ENCODE measurements around the gene OR2T1.

The OR2T1 gene, protein sequence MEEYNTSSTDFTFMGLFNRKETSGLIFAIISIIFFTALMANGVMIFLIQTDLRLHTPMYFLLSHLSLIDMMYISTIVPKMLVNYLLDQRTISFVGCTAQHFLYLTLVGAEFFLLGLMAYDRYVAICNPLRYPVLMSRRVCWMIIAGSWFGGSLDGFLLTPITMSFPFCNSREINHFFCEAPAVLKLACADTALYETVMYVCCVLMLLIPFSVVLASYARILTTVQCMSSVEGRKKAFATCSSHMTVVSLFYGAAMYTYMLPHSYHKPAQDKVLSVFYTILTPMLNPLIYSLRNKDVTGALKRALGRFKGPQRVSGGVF

DNA sequence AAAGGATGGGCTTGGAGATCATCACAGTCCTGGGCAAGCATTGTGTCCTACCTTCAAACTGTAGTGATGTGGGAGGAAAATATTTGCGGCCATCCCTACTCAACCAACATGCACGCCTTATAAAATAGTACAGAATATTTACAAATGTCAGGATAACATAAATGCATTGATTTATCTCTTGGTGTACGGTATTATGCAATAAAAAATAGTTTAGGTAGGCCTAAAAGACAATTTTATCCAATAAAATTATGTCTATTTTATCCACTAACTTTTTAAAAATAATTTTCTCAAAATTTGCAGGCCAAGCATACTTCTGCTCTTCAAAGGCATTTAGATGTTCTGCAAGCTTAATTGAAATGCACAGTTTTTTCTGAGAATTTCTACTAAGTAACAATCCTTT is at the start of gene OR2T1:
Gene OR2T1 (plus strand): TSS at position 301 of the 400 bp plus-strand sequence. CDS start 3,100 bp downstream, outside the sequence.
- DNase-seq (ENCODE audit: low read depth, low spot score), result no peak
- H3K27ac ChIP-seq, result no peak within 1 kb of the TSS
- H3K4me3 ChIP-seq, result no peak within 1 kb of the TSS
- TF ChIP-seq FOXP2 (optimal IDR thresholded peaks at IDR 0.05; ENCODE audit: control extremely low read depth, extremely low read length, insufficient read depth), result no peak
- no peak for TF ChIP-seq EZH2 (IDR thresholded peaks at IDR 0.05)
- TF ChIP-seq POLR2AphosphoS5 (IDR thresholded peaks at IDR 0.05; ENCODE audit: borderline replicate concordance, low read depth, low read length), result no peak
- no peaks in the 10 kb centered on the region for H3K36me3 ChIP-seq (ENCODE audit: insufficient read depth, low read length)
- no peak within 1 kb of the TSS for H3K9ac ChIP-seq (ENCODE audit: insufficient read length)
- 0 out of 2 replicates have a peak, but pooled peaks cover 2% of the 10 kb centered on the region for H3K9me3 ChIP-seq (ENCODE audit: low read depth, low read length)

DNA sequence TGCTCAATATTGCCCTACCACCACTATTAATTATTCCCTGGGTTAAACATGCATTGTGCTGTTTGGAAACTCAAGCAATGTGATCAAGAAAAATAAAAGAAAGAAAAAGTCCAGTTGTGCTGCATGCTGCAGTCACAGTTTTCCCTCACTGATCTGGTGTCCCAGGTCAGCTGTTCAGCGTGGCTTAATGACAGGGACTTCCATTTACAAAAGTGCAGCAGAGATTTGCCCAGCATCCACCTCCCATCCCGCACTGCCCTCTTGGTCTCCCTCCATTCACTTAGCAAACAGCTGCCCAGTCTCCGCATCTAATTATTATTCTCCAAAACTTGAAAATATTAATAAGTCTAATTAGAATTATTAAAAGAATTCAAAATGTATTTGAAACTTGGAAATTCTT is 43.4 kb upstream of the OR2T1 start:
- TF ChIP-seq FOXP2 (optimal IDR thresholded peaks at IDR 0.05; ENCODE audit: control extremely low read depth, extremely low read length, insufficient read depth) (no peak), EZH2 (IDR thresholded peaks at IDR 0.05) (no peak), POLR2AphosphoS5 (IDR thresholded peaks at IDR 0.05; ENCODE audit: borderline replicate concordance, low read depth, low read length) (no peak)
- Histone ChIP-seq H3K36me3 (ENCODE audit: insufficient read depth, low read length) (no peaks in the 10 kb centered on the region), H3K9ac (ENCODE audit: insufficient read length) (no peak overlapping the region), H3K27ac (no peak overlapping the region), H3K4me3 (no peak overlapping the region), H3K9me3 (ENCODE audit: low read depth, low read length) (no peaks in the 10 kb centered on the region)
- no peak for DNase-seq (ENCODE audit: low read depth, low spot score)

DNA sequence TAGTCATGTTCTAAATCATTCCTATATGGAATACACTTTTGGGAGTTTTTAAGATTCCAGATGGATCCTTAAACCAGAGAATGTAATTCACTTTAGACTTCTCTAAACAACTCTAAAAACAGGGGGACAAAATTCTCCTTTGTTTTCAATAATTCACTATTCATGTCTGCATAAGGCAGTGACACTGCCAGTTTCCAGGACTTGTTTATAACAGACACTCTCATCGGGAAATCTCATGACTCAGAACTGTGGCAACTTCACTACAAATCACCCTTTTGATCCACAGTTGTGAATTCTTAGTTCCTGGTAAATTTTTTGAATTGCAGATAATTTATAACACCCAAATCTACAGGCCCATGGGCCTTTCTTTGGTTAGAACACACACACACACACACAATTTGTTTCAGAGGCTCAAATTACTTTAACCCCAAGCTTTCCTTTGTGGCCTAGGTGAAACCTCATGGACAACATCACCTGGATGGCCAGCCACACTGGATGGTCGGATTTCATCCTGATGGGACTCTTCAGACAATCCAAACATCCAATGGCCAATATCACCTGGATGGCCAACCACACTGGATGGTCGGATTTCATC is 41.6 kb upstream of the OR2T1 start, which contains the start of gene OR2T4:
Gene OR2T4 (plus strand): TSS at position 545 of the 595 bp plus-strand sequence. CDS start 0 bp downstream, at position 545.
- Histone ChIP-seq H3K27ac (no peak within 1 kb of the TSS), H3K9ac (ENCODE audit: insufficient read length) (no peak within 1 kb of the TSS), H3K36me3 (ENCODE audit: insufficient read depth, low read length) (no peaks in the 10 kb centered on the region), H3K4me3 (no peak within 1 kb of the TSS), H3K9me3 (ENCODE audit: low read depth, low read length) (no peaks in the 10 kb centered on the region)
- TF ChIP-seq EZH2 (IDR thresholded peaks at IDR 0.05) (no peak), FOXP2 (optimal IDR thresholded peaks at IDR 0.05; ENCODE audit: control extremely low read depth, extremely low read length, insufficient read depth) (no peak), POLR2AphosphoS5 (IDR thresholded peaks at IDR 0.05; ENCODE audit: borderline replicate concordance, low read depth, low read length) (no peak)
- DNase-seq (ENCODE audit: low read depth, low spot score), result no peak

DNA sequence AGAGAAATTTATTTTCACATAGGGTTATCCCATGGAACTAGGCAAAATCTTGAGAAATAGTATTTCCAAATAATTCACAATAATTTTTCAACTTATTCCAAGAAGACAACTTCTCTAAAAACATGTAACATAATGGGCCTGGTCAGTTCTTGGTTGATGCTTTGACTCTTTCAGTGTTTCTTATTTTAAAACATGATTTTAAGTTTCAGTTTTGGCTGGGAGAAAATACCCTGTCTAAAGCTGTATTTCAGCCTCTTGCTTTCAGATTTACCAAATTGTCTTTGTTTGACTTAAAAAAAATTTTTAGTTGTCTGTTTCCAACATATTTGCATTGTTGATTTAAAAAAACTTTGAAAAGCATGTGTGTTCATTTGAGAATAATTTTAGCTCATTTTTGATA is 36.2 kb upstream of the OR2T1 start:
- Histone ChIP-seq H3K4me3 (no peak overlapping the region), H3K9ac (ENCODE audit: insufficient read length) (no peak overlapping the region), H3K36me3 (ENCODE audit: insufficient read depth, low read length) (no peaks in the 10 kb centered on the region), H3K27ac (no peak overlapping the region), H3K9me3 (ENCODE audit: low read depth, low read length) (no peaks in the 10 kb centered on the region)
- TF ChIP-seq POLR2AphosphoS5 (IDR thresholded peaks at IDR 0.05; ENCODE audit: borderline replicate concordance, low read depth, low read length) (no peak), FOXP2 (optimal IDR thresholded peaks at IDR 0.05; ENCODE audit: control extremely low read depth, extremely low read length, insufficient read depth) (no peak)
- DNase-seq (ENCODE audit: low read depth, low spot score), result no peak

DNA sequence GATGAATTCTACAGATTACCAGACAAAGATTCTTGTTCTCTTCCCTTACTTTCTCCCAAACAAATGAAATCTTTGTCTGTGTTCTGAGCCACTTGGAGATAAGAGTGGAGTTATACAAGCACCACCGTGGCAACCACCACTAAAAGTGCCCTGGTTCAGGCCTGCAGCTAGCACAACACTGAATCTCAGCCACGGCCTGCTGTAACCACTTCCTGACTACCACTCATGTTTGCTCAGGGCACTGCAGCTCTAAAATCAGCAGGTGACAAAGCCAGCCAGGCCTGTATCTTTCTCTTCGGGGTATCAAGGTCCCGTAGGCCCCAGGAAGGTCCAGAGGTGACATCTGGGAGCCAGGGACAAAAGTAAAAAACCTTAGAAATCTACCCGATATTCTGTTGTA is 30.5 kb upstream of the OR2T1 start:
- no peak overlapping the region for H3K4me3 ChIP-seq
- TF ChIP-seq FOXP2 (optimal IDR thresholded peaks at IDR 0.05; ENCODE audit: control extremely low read depth, extremely low read length, insufficient read depth), result no peak
- TF ChIP-seq EZH2 (IDR thresholded peaks at IDR 0.05), result no peak
- TF ChIP-seq POLR2AphosphoS5 (IDR thresholded peaks at IDR 0.05; ENCODE audit: borderline replicate concordance, low read depth, low read length), result no peak
- no peak for DNase-seq (ENCODE audit: low read depth, low spot score)
- no peaks in the 10 kb centered on the region for H3K36me3 ChIP-seq (ENCODE audit: insufficient read depth, low read length)
- no peaks in the 10 kb centered on the region for H3K9me3 ChIP-seq (ENCODE audit: low read depth, low read length)
- no peak overlapping the region for H3K27ac ChIP-seq
- no peak overlapping the region for H3K9ac ChIP-seq (ENCODE audit: insufficient read length)

DNA sequence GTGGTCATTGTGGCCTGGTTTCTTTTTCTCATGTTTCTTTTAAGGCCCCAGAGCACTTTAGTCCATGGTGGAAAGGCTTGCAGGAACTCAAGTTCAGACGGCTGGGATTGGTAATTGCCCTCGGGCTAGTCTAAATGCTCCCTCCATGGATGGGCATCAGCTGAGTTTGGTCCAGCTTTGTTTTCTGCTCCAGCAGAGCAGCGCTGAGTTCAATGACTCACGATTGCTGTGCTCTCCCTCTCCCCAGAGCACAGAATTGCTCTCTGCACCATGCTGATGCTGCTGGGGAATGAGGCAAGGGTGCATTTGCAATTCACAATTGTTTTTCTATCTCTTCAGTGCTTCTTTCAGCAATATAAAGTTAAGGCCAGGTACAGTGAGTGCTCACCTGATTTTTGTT is 29.1 kb upstream of the OR2T1 start:
- Histone ChIP-seq H3K9ac (ENCODE audit: insufficient read length) (no peak overlapping the region), H3K9me3 (ENCODE audit: low read depth, low read length) (no peaks in the 10 kb centered on the region), H3K36me3 (ENCODE audit: insufficient read depth, low read length) (no peaks in the 10 kb centered on the region), H3K27ac (no peak overlapping the region), H3K4me3 (no peak overlapping the region)
- TF ChIP-seq POLR2AphosphoS5 (IDR thresholded peaks at IDR 0.05; ENCODE audit: borderline replicate concordance, low read depth, low read length), result no peak
- no peak for TF ChIP-seq FOXP2 (optimal IDR thresholded peaks at IDR 0.05; ENCODE audit: control extremely low read depth, extremely low read length, insufficient read depth)
- no peak for TF ChIP-seq EZH2 (IDR thresholded peaks at IDR 0.05)
- DNase-seq (ENCODE audit: low read depth, low spot score), result no peak

DNA sequence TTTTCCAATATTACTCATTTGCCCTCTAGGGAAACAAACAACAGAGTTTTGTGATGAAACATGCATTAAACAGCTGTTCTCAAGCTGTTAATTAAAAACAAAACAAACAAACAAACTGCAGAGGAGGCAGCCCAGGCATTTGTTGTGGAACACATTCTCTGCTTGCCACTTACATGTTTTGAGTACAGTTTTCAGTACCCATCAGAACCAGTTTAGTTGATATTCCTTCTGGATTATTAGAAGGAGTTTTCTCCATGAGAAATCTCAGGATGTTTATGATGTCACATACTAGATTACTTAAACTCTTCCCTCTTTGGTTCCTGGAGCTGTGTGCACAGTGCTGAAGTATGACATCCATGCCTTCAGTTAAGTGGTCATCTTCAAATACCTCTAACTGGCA is 27.4 kb upstream of the OR2T1 start, which contains the start of gene OR2T6:
Gene OR2T6 (plus strand): TSS at position 301 of the 400 bp plus-strand sequence. CDS start 11,863 bp downstream, outside the sequence.
- Histone ChIP-seq H3K9ac (ENCODE audit: insufficient read length) (no peak within 1 kb of the TSS), H3K36me3 (ENCODE audit: insufficient read depth, low read length) (no peaks in the 10 kb centered on the region), H3K4me3 (no peak within 1 kb of the TSS), H3K9me3 (ENCODE audit: low read depth, low read length) (no peaks in the 10 kb centered on the region), H3K27ac (no peak within 1 kb of the TSS)
- DNase-seq (ENCODE audit: low read depth, low spot score), result no peak
- TF ChIP-seq POLR2AphosphoS5 (IDR thresholded peaks at IDR 0.05; ENCODE audit: borderline replicate concordance, low read depth, low read length) (no peak), FOXP2 (optimal IDR thresholded peaks at IDR 0.05; ENCODE audit: control extremely low read depth, extremely low read length, insufficient read depth) (no peak), EZH2 (IDR thresholded peaks at IDR 0.05) (no peak)

DNA sequence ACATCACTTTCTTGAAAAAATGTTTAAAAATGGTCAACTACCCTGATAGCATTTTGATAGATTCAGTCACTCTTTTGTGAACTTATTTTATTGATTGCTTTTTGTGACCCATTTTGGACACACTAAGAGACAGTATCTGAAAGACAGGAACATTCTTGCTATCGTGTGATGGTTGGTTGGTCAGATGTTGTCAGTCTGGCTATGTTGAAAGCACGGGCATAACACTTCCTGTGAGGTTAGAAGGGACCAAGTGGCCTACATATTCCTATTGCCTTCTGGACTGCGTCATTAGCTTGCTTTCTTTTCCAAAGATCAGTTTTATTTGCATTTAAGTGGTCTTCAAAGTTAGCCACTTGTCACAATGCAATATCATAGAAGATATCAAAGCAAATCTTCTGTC is 25.9 kb upstream of the OR2T1 start:
- no peak for DNase-seq (ENCODE audit: low read depth, low spot score)
- no peak for TF ChIP-seq FOXP2 (optimal IDR thresholded peaks at IDR 0.05; ENCODE audit: control extremely low read depth, extremely low read length, insufficient read depth)
- no peak for TF ChIP-seq POLR2AphosphoS5 (IDR thresholded peaks at IDR 0.05; ENCODE audit: borderline replicate concordance, low read depth, low read length)
- TF ChIP-seq EZH2 (IDR thresholded peaks at IDR 0.05), result no peak
- Histone ChIP-seq H3K27ac (no peak overlapping the region), H3K4me3 (no peak overlapping the region), H3K9me3 (ENCODE audit: low read depth, low read length) (no peaks in the 10 kb centered on the region), H3K9ac (ENCODE audit: insufficient read length) (no peak overlapping the region), H3K36me3 (ENCODE audit: insufficient read depth, low read length) (no peaks in the 10 kb centered on the region)

Measured in SK-N-MC (cell line).